MCF 10A (cell line): ENCODE results near the gene NRXN3. TPM values are rescaled to one million over a fixed set of nuclear protein-coding genes. Genes with fewer than 3 reads are reported as not detected.

Experiments
- BruUV-seq: library from RNA; stranded (reverse); fragments of 400-500 nt; replicated peaks from 2 replicates; lab custom pipeline; 2021; lab: Mats Ljungman, UMichigan
- CTCF ChIA-PET: fragments of 300-600 bp; sonication (Branson Sonifier 250); formaldehyde crosslinking; extraction: SDS; loops from one replicate; lab custom pipeline; 2021; ENCODE audit warnings: antibody characterized with exemption, inconsistent platforms; lab: Yijun Ruan, JAX
- POLR2A ChIA-PET: fragments of 300-600, 350-650 bp; sonication (Branson Sonifier 250); formaldehyde crosslinking; extraction: SDS; loops from one replicate; lab custom pipeline; 2020; ENCODE audit warnings: antibody characterized with exemption, inconsistent platforms; lab: Yijun Ruan, JAX
- DNase-seq: peaks from one replicate; pipeline ENCODE4 v3.0.0-alpha.2; 2018; ENCODE audit not compliant: unreplicated experiment
- H3K27ac Mint-ChIP-seq: one replicate; pipeline ENCODE4 v1.8.0; 2022; ENCODE audit warnings: mild to moderate bottlenecking, low read depth, mixed read lengths; ENCODE audit not compliant: unreplicated experiment
- H3K27me3 Mint-ChIP-seq: one replicate; pipeline ENCODE4 v1.8.0; 2022; ENCODE audit warnings: mixed read lengths; ENCODE audit not compliant: insufficient read depth, unreplicated experiment
- H3K36me3 Mint-ChIP-seq: one replicate; pipeline ENCODE4 v1.8.0; 2022; ENCODE audit warnings: mild to moderate bottlenecking, moderate library complexity, mixed read lengths; ENCODE audit not compliant: insufficient read depth, unreplicated experiment
- H3K4me1 Mint-ChIP-seq: one replicate; pipeline ENCODE4 v1.8.0; 2022; ENCODE audit warnings: mixed read lengths; ENCODE audit not compliant: insufficient read depth, unreplicated experiment
- H3K4me3 Mint-ChIP-seq: one replicate; pipeline ENCODE4 v1.8.0; 2022; ENCODE audit warnings: mild to moderate bottlenecking, moderate library complexity, mixed read lengths; ENCODE audit not compliant: unreplicated experiment
- H3K9me3 Mint-ChIP-seq: one replicate; pipeline ENCODE4 v1.8.0; 2022; ENCODE audit warnings: mixed read lengths; ENCODE audit not compliant: unreplicated experiment
- CTCF ChIP-seq: fragments of 200-600 bp; IDR thresholded peaks from one replicate; pipeline ENCODE4 v1.8.0; 2022; ENCODE audit warnings: antibody characterized with exemption, mild to moderate bottlenecking; ENCODE audit not compliant: unreplicated experiment
- intact Hi-C: fragments of 100-400 bp; cut with micrococcal nuclease; formaldehyde crosslinking; loops from 2 replicates; pipeline ENCODE4 v1.14.1; 2022
- total RNA-seq: library from RNA; stranded (reverse); gene quantifications from 2 replicates; pipeline ENCODE4 v1.2.3, GENCODE V29; 2022

NRXN3 gene
- total RNA-seq, 1 experiment from 2014 or later: not detected

GRCh38 chr14:79077096-79077495, 906.9 kb downstream of the NRXN3 start:
- intact Hi-C loops: no loop called here
- no TSS peak for BruUV-seq
- H3K4me1 Mint-ChIP-seq: no peaks in the 10 kb centered on the region
- DNase-seq: peak; percentile 12
- no peak for TF ChIP-seq CTCF
- ChIA-PET CTCF (no interaction called here), POLR2A (no interaction called here)
- H3K4me3 Mint-ChIP-seq: no peak overlapping the region
- H3K27me3 Mint-ChIP-seq: no peaks in the 10 kb centered on the region
- H3K9me3 Mint-ChIP-seq: no peaks in the 10 kb centered on the region
- no peak overlapping the region for H3K27ac Mint-ChIP-seq
- no peaks in the 10 kb centered on the region for H3K36me3 Mint-ChIP-seq

GRCh38 chr14:79080040-79080439, 909.9 kb downstream of the NRXN3 start:
- ChIA-PET CTCF (no interaction called here), POLR2A (interaction anchor here (0.7 kb wide), 1 partner anchor 1728 kb away, joined by 3 read pairs; no protein-coding TSS in a partner anchor)
- H3K27ac Mint-ChIP-seq: no peak overlapping the region
- H3K36me3 Mint-ChIP-seq: no peaks in the 10 kb centered on the region
- H3K27me3 Mint-ChIP-seq: no peaks in the 10 kb centered on the region
- no peak for TF ChIP-seq CTCF
- BruUV-seq: no TSS peak
- H3K4me3 Mint-ChIP-seq: no peak overlapping the region
- no peaks in the 10 kb centered on the region for H3K4me1 Mint-ChIP-seq
- H3K9me3 Mint-ChIP-seq: no peaks in the 10 kb centered on the region
- intact Hi-C loops: no loop called here
- no peak for DNase-seq

- Mint-ChIP-seq H3K9me3 (no peaks in the 10 kb centered on the region), H3K4me1 (no peaks in the 10 kb centered on the region), H3K27me3 (no peaks in the 10 kb centered on the region), H3K4me3 (no peak overlapping the region), H3K36me3 (no peaks in the 10 kb centered on the region), H3K27ac (no peak overlapping the region)
- intact Hi-C loops: no loop called here
- DNase-seq: no peak
- BruUV-seq: no TSS peak
- CTCF ChIA-PET: no interaction called here
- POLR2A ChIA-PET: no interaction called here
- no peak for TF ChIP-seq CTCF
These were observed 912.7 kb downstream of the NRXN3 start for GRCh38 chr14:79082883-79083282.

GRCh38 chr14:79083356-79083755, 913.2 kb downstream of the NRXN3 start:
- no peaks in the 10 kb centered on the region for H3K4me1 Mint-ChIP-seq
- DNase-seq: no peak
- CTCF ChIA-PET: no interaction called here
- no TSS peak for BruUV-seq
- H3K27ac Mint-ChIP-seq: no peak overlapping the region
- H3K27me3 Mint-ChIP-seq: no peaks in the 10 kb centered on the region
- H3K9me3 Mint-ChIP-seq: no peaks in the 10 kb centered on the region
- no peak overlapping the region for H3K4me3 Mint-ChIP-seq
- intact Hi-C loops: no loop called here
- POLR2A ChIA-PET: no interaction called here
- no peak for TF ChIP-seq CTCF
- H3K36me3 Mint-ChIP-seq: no peaks in the 10 kb centered on the region
